Lung (tissue), 12 donors: ENCODE data around the gene UBE2U. TPM values are rescaled to one million over a fixed set of nuclear protein-coding genes. Genes with fewer than 3 reads are reported as not detected.

Experiments used
- ATAC-seq: fragments of 200-7000 bp; cut with Tn5 transposase; one replicate; pipeline ENCODE4 v1.9.1; 2020; ENCODE audit warnings: moderate number of reproducible peaks; ENCODE audit not compliant: insufficient read depth, low FRiP score
- DNase-seq, 3 donors: peaks; one replicate each; pipeline ENCODE4 v3.0.0-alpha.2; 2013 to 2017
- H3K27ac ChIP-seq, 2 donors: one replicate each; pipeline ENCODE4 v1.5.1; 2013; ENCODE audit warnings: mild to moderate bottlenecking in 2 of 2, moderate library complexity in 2 of 2, control low read depth in 1 of 2, inconsistent platforms in 1 of 2, low read depth in 1 of 2, low read length in 1 of 2
- H3K27me3 ChIP-seq, 3 donors: one replicate each; pipeline ENCODE4 v1.5.1; 2013; ENCODE audit warnings: low read length in 2 of 3; ENCODE audit not compliant: control insufficient read depth in 3 of 3, insufficient read depth in 3 of 3
- H3K36me3 ChIP-seq, 4 donors: one replicate each; pipeline ENCODE4 v1.5.1; 2013; ENCODE audit warnings: low read length in 4 of 4, mild to moderate bottlenecking in 1 of 4, moderate library complexity in 1 of 4; ENCODE audit not compliant: control insufficient read depth in 4 of 4, insufficient read depth in 4 of 4
- H3K4me1 ChIP-seq, 5 donors: one replicate each; pipeline ENCODE4 v1.5.1; 2013; ENCODE audit warnings: low read length in 5 of 5, mild to moderate bottlenecking in 2 of 5, moderate library complexity in 1 of 5; ENCODE audit not compliant: control insufficient read depth in 5 of 5, insufficient read depth in 5 of 5
- H3K4me3 ChIP-seq: one replicate; pipeline ENCODE4 v1.5.1; 2013; ENCODE audit warnings: mild to moderate bottlenecking, control low read depth, moderate library complexity
- H3K9ac ChIP-seq, 2 donors: one replicate each; pipeline ENCODE4 v1.5.1; 2013; ENCODE audit warnings: low read length in 2 of 2, control low read depth in 1 of 2; ENCODE audit not compliant: insufficient read depth in 1 of 2
- H3K9me3 ChIP-seq, 4 donors: one replicate each; pipeline ENCODE4 v1.5.1; 2013; ENCODE audit warnings: low read length in 3 of 4, mild to moderate bottlenecking in 1 of 4, moderate library complexity in 1 of 4; ENCODE audit not compliant: control insufficient read depth in 4 of 4, insufficient read depth in 3 of 4
- WGBS, 2 donors: extraction: QIAGEN DNeasy Blood & Tissue Kit; methylation state at CpG; one replicate each; pipeline ENCODE4 v1.1.7; 2013; 5-methylcytosine and 5-hydroxymethylcytosine counted together
- polyA plus RNA-seq, 2 donors: library from polyadenylated mRNA; stranded (reverse); fragments of 200-250 nt; gene quantifications; one replicate each; pipeline ENCODE4 v1.2.1, GENCODE V29; 2013
- total RNA-seq, 2 donors: library from RNA; depleted of rRNA in 1 of 2; stranded (reverse); fragments of >200 nt in 1 of 2; gene quantifications; one replicate each; pipeline ENCODE4 v1.2.1, GENCODE V29; 2014 to 2021
- TF ChIP-seq, protein P1 (sequence below): IDR thresholded peaks from 2 replicates; pipeline ENCODE4 v1.5.1; 2012; ENCODE audit warnings: mild to moderate bottlenecking; ENCODE audit errors: control extremely low read depth, extremely low read depth
- donor health status: control.
- donor health status: control.
- donor health status: Bipolar disorder and iron deficiency.
- donor health status: healthy.
- donor health status: DM: yes; HTN: yes; CAD: no.

The UBE2U gene
- total and polyA plus RNA-seq, 4 donors, result not detected

DNA sequence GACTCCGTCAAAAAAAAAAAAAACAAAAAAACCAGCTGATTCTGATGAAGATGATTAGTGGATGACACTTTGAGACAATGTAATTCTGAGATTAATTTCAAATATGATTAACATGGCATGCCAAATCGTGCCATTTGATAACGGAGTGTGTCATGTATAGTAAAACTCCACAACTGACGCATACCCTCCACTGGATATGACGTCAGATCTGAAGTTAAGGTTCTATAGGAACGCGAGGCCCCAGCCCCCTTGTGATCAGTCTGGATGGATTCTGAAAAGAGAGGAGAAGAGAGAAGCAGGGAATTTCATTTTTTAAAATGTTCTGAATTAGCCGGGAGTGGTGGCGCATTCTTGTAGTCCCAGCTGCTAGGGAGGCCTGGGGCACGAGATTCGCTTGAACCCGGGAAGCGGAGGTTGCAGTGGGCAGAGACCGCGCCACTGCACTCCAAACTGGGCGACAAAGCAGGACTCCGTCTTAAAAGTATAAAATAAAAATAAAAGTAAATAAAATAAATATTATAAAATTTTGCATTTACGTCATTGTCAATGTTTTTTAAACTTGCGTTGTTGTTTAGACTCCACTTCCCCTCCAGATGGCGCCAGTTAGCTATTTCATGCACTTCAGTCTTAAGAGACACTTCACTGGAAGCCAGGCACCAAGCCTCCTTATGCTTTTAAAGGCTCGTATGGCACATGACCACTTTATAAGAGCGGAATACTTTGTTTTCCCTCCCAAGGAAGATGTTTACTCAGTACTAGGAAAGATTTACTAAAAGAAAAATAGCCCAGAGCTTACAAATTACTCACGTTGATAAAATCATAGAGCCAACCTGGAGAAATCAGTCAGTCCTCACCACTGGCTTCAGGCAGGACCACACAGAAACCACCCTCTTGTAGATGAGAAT lies 65.5 kb downstream of the UBE2U start:
- H3K4me1 ChIP-seq, result peaks cover 0 to 51% (median 0%) of the 10 kb centered on the region in 5 donors
- no peaks in the 10 kb centered on the region for H3K36me3 ChIP-seq
- peaks cover 0 to 3% (median 0%) of the 10 kb centered on the region in 4 donors for H3K9me3 ChIP-seq
- TF ChIP-seq, protein P1, sequence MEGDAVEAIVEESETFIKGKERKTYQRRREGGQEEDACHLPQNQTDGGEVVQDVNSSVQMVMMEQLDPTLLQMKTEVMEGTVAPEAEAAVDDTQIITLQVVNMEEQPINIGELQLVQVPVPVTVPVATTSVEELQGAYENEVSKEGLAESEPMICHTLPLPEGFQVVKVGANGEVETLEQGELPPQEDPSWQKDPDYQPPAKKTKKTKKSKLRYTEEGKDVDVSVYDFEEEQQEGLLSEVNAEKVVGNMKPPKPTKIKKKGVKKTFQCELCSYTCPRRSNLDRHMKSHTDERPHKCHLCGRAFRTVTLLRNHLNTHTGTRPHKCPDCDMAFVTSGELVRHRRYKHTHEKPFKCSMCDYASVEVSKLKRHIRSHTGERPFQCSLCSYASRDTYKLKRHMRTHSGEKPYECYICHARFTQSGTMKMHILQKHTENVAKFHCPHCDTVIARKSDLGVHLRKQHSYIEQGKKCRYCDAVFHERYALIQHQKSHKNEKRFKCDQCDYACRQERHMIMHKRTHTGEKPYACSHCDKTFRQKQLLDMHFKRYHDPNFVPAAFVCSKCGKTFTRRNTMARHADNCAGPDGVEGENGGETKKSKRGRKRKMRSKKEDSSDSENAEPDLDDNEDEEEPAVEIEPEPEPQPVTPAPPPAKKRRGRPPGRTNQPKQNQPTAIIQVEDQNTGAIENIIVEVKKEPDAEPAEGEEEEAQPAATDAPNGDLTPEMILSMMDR, result peak; percentile 62
- WGBS, 2 donors, result 57 to 61% methylated on average over 23 of the region's 23 CpGs
- no peaks in the 10 kb centered on the region for H3K27me3 ChIP-seq
- DNase-seq (peak; percentile 83 to 96 (median 95)), ATAC-seq (no peak)
- H3K4me3 ChIP-seq, result no peak overlapping the region
- no peak overlapping the region for H3K27ac ChIP-seq
- H3K9ac ChIP-seq, result no peak overlapping the region

DNA sequence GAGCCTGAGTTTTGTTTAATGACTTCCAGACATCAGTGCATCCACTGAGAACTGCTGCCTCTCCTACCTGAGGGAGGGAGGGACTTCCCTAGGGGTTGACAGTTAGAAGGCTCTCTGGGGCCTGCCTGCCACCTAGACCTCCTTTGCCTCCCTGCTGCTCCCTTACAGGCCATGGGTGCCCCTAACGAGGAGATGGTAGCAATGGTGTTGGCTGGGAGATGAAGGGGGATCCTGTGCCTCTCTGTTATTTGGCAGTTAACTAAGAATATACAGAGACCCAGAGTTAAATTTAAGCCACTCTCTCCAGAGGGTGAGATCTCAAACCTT lies 66.1 kb downstream of the UBE2U start:
- peaks cover 0 to 45% (median 0%) of the 10 kb centered on the region in 5 donors for H3K4me1 ChIP-seq
- no peak overlapping the region for H3K4me3 ChIP-seq
- ATAC-seq (no peak), DNase-seq (no peak)
- H3K36me3 ChIP-seq, result no peaks in the 10 kb centered on the region
- TF ChIP-seq, protein P1, result no peak
- no peaks in the 10 kb centered on the region for H3K27me3 ChIP-seq
- no peak overlapping the region for H3K9ac ChIP-seq
- WGBS, 2 donors, result 80 to 83% methylated on average over 1 of the region's 1 CpG
- peaks cover 0 to 3% (median 0%) of the 10 kb centered on the region in 4 donors for H3K9me3 ChIP-seq
- H3K27ac ChIP-seq, result no peak overlapping the region

DNA sequence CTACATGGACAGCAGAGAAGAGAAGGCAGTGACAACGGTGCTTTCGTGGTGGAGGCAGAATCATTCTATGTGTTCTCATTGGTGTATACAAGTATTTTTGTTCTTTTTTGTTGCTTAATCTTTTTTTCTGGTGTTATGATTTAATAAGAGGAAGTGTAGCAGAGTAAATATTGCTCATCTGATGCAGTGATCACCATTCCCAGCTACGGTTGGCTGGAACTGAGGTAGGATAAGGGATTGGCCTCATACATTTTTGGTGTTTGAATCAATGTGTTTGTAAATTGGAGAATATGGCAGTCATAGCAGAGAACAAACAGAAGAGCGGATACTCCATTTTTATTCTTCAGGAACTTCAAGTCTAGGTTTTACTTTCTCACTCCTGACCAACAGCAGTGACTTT lies 76.6 kb downstream of the UBE2U start:
- Histone ChIP-seq H3K9ac (no peak overlapping the region), H3K27me3 (no peaks in the 10 kb centered on the region), H3K4me3 (no peak overlapping the region), H3K27ac (no peak overlapping the region), H3K36me3 (no peaks in the 10 kb centered on the region), H3K9me3 (no peaks in the 10 kb centered on the region), H3K4me1 (peaks cover 0 to 13% (median 0%) of the 10 kb centered on the region in 5 donors)
- DNase-seq, result no peak
- ATAC-seq, result no peak
- WGBS, 2 donors, result 86 to 87% methylated on average over 4 of the region's 4 CpGs
- TF ChIP-seq, protein P1, result no peak
